ENCODE measurements around the gene NR1H2. TPM values are rescaled to one million over a fixed set of nuclear protein-coding genes. Genes with fewer than 3 reads are reported as not detected.
A peak's percentile ranks its signal among the peaks of the same experiment; 100 is the strongest.

The NR1H2 gene
- total RNA-seq, 2 donors from 2014 or later = 57.9 to 60.0 TPM

- Histone ChIP-seq H3K4me3 (peak overlapping the region; percentile 15), H3K27me3 (peaks cover 25% of the 10 kb centered on the region)
Observed at GRCh38 chr19:50419022-50419579, 42.8 kb downstream of the NR1H2 start.

GRCh38 chr19:50419580-50420035 is 43.4 kb downstream of the NR1H2 start:
- no peak overlapping the region for H3K27ac ChIP-seq
- no peak for TF ChIP-seq CTCF (IDR thresholded peaks at IDR 0.05)
- H3K4me3 ChIP-seq = peak overlapping the region; percentile 15
- peaks cover 5% of the 10 kb centered on the region for H3K4me1 ChIP-seq
- no peak overlapping the region for H3K9ac ChIP-seq (ENCODE audit: low read depth in 2 of 2, low read length in 2 of 2)
- intact Hi-C loops (cut with DNase I) = no loop called here
- no peaks in the 10 kb centered on the region for H3K9me3 ChIP-seq
- H3K36me3 ChIP-seq = no peaks in the 10 kb centered on the region
- no peak for DNase-seq
- H3K27me3 ChIP-seq = peaks cover 25% of the 10 kb centered on the region

More at GRCh38 chr19:50419022-50419579, 42.8 kb downstream of the NR1H2 start:
- peaks cover 5% of the 10 kb centered on the region for H3K4me1 ChIP-seq
- no peaks in the 10 kb centered on the region for H3K9me3 ChIP-seq
- no peak overlapping the region for H3K9ac ChIP-seq (ENCODE audit: low read depth in 2 of 2, low read length in 2 of 2)
- DNase-seq = no peak
- TF ChIP-seq CTCF (IDR thresholded peaks at IDR 0.05) = no peak
- H3K27ac ChIP-seq = no peak overlapping the region
- intact Hi-C loops (cut with DNase I) = no loop called here
- H3K36me3 ChIP-seq = no peaks in the 10 kb centered on the region

- no peak for DNase-seq
- H3K9me3 ChIP-seq = no peaks in the 10 kb centered on the region
- H3K27ac ChIP-seq = no peak overlapping the region
- H3K36me3 ChIP-seq = no peaks in the 10 kb centered on the region
- peaks cover 25% of the 10 kb centered on the region for H3K27me3 ChIP-seq
- TF ChIP-seq CTCF (IDR thresholded peaks at IDR 0.05) = no peak
- intact Hi-C loops (cut with DNase I) = no loop called here
- H3K9ac ChIP-seq (ENCODE audit: low read depth in 2 of 2, low read length in 2 of 2) = no peak overlapping the region
- H3K4me1 ChIP-seq = peaks cover 5% of the 10 kb centered on the region
- peak overlapping the region; percentile 15 for H3K4me3 ChIP-seq
Observed at GRCh38 chr19:50420127-50420526, 43.9 kb downstream of the NR1H2 start.

- Histone ChIP-seq H3K36me3 (no peaks in the 10 kb centered on the region), H3K9me3 (no peaks in the 10 kb centered on the region), H3K27ac (no peak overlapping the region), H3K4me1 (peaks cover 5% of the 10 kb centered on the region), H3K27me3 (peaks cover 25% of the 10 kb centered on the region), H3K9ac (ENCODE audit: low read depth in 2 of 2, low read length in 2 of 2) (no peak overlapping the region), H3K4me3 (no peak overlapping the region)
- no peak for DNase-seq
- TF ChIP-seq CTCF (IDR thresholded peaks at IDR 0.05) = no peak
- intact Hi-C loops (cut with DNase I) = no loop called here
Observed at GRCh38 chr19:50420808-50421207, 44.6 kb downstream of the NR1H2 start.

- no peak for DNase-seq
- Histone ChIP-seq H3K9ac (ENCODE audit: low read depth in 2 of 2, low read length in 2 of 2) (no peak overlapping the region), H3K27me3 (peaks cover 25% of the 10 kb centered on the region)
Observed at GRCh38 chr19:50422397-50423278, 46.4 kb downstream of the NR1H2 start.

More at GRCh38 chr19:50422397-50423278, 46.4 kb downstream of the NR1H2 start:
- H3K27ac ChIP-seq = no peak overlapping the region
- TF ChIP-seq CTCF (IDR thresholded peaks at IDR 0.05) = no peak
- intact Hi-C loops (cut with DNase I) = no loop called here
- no peak overlapping the region for H3K4me3 ChIP-seq
- H3K9me3 ChIP-seq = no peaks in the 10 kb centered on the region
- no peaks in the 10 kb centered on the region for H3K4me1 ChIP-seq
- no peaks in the 10 kb centered on the region for H3K36me3 ChIP-seq

All from colonic mucosa (tissue), 4 donors.